NOMO-1 treated with DMSO at 0.1 percent for 48 hours (cell line): ENCODE results near the gene HS6ST2.

Experiments
- DNase-seq: peaks from one replicate; lab custom pipeline; 2025; ENCODE audit not compliant: unreplicated experiment; lab: John Stamatoyannopoulos, UW

Gene HS6ST2

GRCh38 chrX:132853040-132853439 is 105.4 kb downstream of the HS6ST2 start:
- DNase-seq: no peak

GRCh38 chrX:132848296-132848970 is 110.0 kb downstream of the HS6ST2 start:
- no peak for DNase-seq

GRCh38 chrX:132843363-132843762 is 115.1 kb downstream of the HS6ST2 start:
- DNase-seq: no peak

- DNase-seq: no peak
Measured at GRCh38 chrX:132842460-132843238, 115.8 kb downstream of the HS6ST2 start.

- DNase-seq: no peak
Measured at GRCh38 chrX:132837967-132838366, 120.5 kb downstream of the HS6ST2 start.

GRCh38 chrX:132837126-132837525 is 121.3 kb downstream of the HS6ST2 start:
- no peak for DNase-seq

- DNase-seq: no peak
Measured at GRCh38 chrX:132836471-132836870, 122.0 kb downstream of the HS6ST2 start.

- no peak for DNase-seq
Measured at GRCh38 chrX:132834741-132835140, 123.7 kb downstream of the HS6ST2 start.

- DNase-seq: no peak
Measured at GRCh38 chrX:132834109-132834508, 124.3 kb downstream of the HS6ST2 start.

- DNase-seq: no peak
Measured at GRCh38 chrX:132833373-132833772, 125.1 kb downstream of the HS6ST2 start.

- no peak for DNase-seq
Measured at GRCh38 chrX:132831336-132831973, 127.0 kb downstream of the HS6ST2 start.

- DNase-seq: no peak
Measured at GRCh38 chrX:132822634-132823012, 135.8 kb downstream of the HS6ST2 start.

GRCh38 chrX:132821974-132822633 is 136.3 kb downstream of the HS6ST2 start:
- DNase-seq: no peak

GRCh38 chrX:132820675-132821074 is 137.8 kb downstream of the HS6ST2 start:
- no peak for DNase-seq

GRCh38 chrX:132819711-132820264 is 138.6 kb downstream of the HS6ST2 start:
- no peak for DNase-seq

GRCh38 chrX:132818638-132819037 is 139.8 kb downstream of the HS6ST2 start:
- no peak for DNase-seq

- no peak for DNase-seq
Measured at GRCh38 chrX:132815643-132816042, 142.8 kb downstream of the HS6ST2 start.

- no peak for DNase-seq
Measured at GRCh38 chrX:132810964-132811712, 147.3 kb downstream of the HS6ST2 start.

- no peak for DNase-seq
Measured at GRCh38 chrX:132810488-132810887, 147.9 kb downstream of the HS6ST2 start.

GRCh38 chrX:132809581-132809980 is 148.8 kb downstream of the HS6ST2 start:
- no peak for DNase-seq
